ENCODE results near the gene APEX1. TPM values are rescaled to one million over a fixed set of nuclear protein-coding genes. Genes with fewer than 3 reads are reported as not detected.
"Not testable (repeated sequence)": the region's sequence is repeated elsewhere in the genome, so short reads cannot be mapped to it uniquely, and the experiment has no call there.

The APEX1 gene
- polyA plus RNA-seq, 4 donors: 310 to 338 (median 322) TPM

GRCh38 chr14:20506276-20506675, 51.2 kb downstream of the APEX1 start:
- not testable (repeated sequence) for DNase-seq (ENCODE audit: low read depth in 4 of 4, low spot score in 2 of 4)

GRCh38 chr14:20506752-20507151, 51.7 kb downstream of the APEX1 start:
- not testable (repeated sequence) for DNase-seq (ENCODE audit: low read depth in 4 of 4, low spot score in 2 of 4)

Other genes starting within 250 kb of the APEX1 start
- not detected for gene OR11H6, start 231.5 kb upstream of the APEX1 start, polyA plus RNA-seq (ENCODE audit: insufficient read length in 4 of 4)
- under 1 TPM; 0.32 to 0.69 (median 0.54) TPM for gene OR11H7, start 226.2 kb upstream of the APEX1 start, polyA plus RNA-seq (ENCODE audit: insufficient read length in 4 of 4)
- under 1 TPM in 1 of 4 donors, not detected in 3; 0.14 TPM for gene OR11H4, start 215.9 kb upstream of the APEX1 start, polyA plus RNA-seq (ENCODE audit: insufficient read length in 4 of 4)
- gene TTC5, start 149.3 kb upstream of the APEX1 start, polyA plus RNA-seq (ENCODE audit: insufficient read length in 4 of 4): 10 to 100 TPM; 26.3 to 32.4 (median 28.9) TPM
- 100 to 1,000 TPM; 108 to 134 (median 109) TPM for gene CCNB1IP1, start 121.9 kb upstream of the APEX1 start, polyA plus RNA-seq (ENCODE audit: insufficient read length in 4 of 4)
- gene PARP2, start 111.6 kb upstream of the APEX1 start, polyA plus RNA-seq (ENCODE audit: insufficient read length in 4 of 4): 10 to 100 TPM; 41.5 to 71.9 (median 56.7) TPM
- 10 to 100 TPM; 13.8 to 21.6 (median 16.7) TPM for gene TEP1, start 41.7 kb upstream of the APEX1 start, polyA plus RNA-seq (ENCODE audit: insufficient read length in 4 of 4)
- under 1 TPM; 0.40 to 0.46 (median 0.44) TPM for gene KLHL33, start 19.1 kb upstream of the APEX1 start, polyA plus RNA-seq (ENCODE audit: insufficient read length in 4 of 4)
- 10 to 100 TPM; 40.5 to 90.4 (median 63.4) TPM for gene OSGEP, start 414 bp upstream of the APEX1 start, polyA plus RNA-seq (ENCODE audit: insufficient read length in 4 of 4)
- 10 to 100 TPM; 32.0 to 42.0 (median 33.1) TPM for gene PIP4P1, start 6.2 kb downstream of the APEX1 start, polyA plus RNA-seq (ENCODE audit: insufficient read length in 4 of 4)
- 10 to 100 TPM; 55.0 to 95.5 (median 62.3) TPM for gene PNP, start 14.2 kb downstream of the APEX1 start, polyA plus RNA-seq (ENCODE audit: insufficient read length in 4 of 4)
- gene RNASE10, start 50.3 kb downstream of the APEX1 start, polyA plus RNA-seq (ENCODE audit: insufficient read length in 4 of 4): under 1 TPM in 2 of 4 donors, not detected in 2; 0.41 to 0.60 TPM
- not detected for gene RNASE9, start 105.8 kb downstream of the APEX1 start, polyA plus RNA-seq (ENCODE audit: insufficient read length in 4 of 4)
- not detected for gene RNASE11, start 132.8 kb downstream of the APEX1 start, polyA plus RNA-seq (ENCODE audit: insufficient read length in 4 of 4)
- gene RNASE12, start 136.2 kb downstream of the APEX1 start, polyA plus RNA-seq (ENCODE audit: insufficient read length in 4 of 4): not detected
- not detected for gene OR6S1, start 186.5 kb downstream of the APEX1 start, polyA plus RNA-seq (ENCODE audit: insufficient read length in 4 of 4)
- 1 to 10 TPM; 3.1 to 5.5 (median 4.1) TPM for gene RNASE4, start 229.3 kb downstream of the APEX1 start, polyA plus RNA-seq (ENCODE audit: insufficient read length in 4 of 4)
- 1 to 10 TPM; 2.9 to 5.0 (median 3.7) TPM for gene ANG, start 233.5 kb downstream of the APEX1 start, polyA plus RNA-seq (ENCODE audit: insufficient read length in 4 of 4)